NK-92 (cell line): ENCODE results near the gene CBLB.

Source experiments
- DNase-seq: peaks from one replicate; lab custom pipeline; 2025; ENCODE audit not compliant: unreplicated experiment; lab: John Stamatoyannopoulos, UW

The CBLB gene

DNA sequence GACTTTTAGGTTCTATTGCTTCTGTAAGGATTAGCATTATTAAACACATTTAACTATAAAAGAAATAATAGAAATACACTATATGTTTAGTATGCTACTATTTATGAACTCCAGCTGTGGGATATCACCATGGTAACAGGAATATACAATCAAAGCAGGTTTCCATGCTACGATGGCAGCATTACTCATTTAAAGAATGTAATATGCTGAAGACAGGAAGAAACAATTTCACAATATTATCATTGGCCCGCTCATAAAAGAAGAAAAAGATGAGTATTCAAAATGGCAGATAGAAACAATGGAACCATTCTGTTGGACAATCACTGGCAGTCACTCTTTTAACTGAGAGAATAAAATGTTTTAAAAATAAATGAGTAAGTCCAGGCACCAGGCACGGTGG, 153.4 kb downstream of the CBLB start:
- no peak for DNase-seq

DNA sequence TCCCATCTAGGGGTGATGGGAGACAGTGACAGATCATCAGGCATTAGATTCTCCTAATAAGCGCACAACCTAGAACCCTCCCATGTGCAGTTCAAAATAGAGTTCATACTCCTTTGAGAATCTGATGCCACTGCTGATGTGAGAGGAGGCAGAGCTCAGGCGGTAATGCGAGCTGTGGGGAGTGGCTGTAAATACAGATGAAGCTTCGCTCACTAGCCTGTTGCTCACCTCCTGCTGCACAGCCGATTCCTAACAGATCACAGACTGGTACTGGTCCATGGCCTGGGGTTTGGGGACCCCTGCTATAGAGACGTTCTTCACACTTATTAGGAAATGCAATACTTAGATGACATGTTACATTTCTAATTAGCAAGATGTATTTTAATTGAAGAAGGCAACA, 154.4 kb downstream of the CBLB start:
- DNase-seq = no peak

DNA sequence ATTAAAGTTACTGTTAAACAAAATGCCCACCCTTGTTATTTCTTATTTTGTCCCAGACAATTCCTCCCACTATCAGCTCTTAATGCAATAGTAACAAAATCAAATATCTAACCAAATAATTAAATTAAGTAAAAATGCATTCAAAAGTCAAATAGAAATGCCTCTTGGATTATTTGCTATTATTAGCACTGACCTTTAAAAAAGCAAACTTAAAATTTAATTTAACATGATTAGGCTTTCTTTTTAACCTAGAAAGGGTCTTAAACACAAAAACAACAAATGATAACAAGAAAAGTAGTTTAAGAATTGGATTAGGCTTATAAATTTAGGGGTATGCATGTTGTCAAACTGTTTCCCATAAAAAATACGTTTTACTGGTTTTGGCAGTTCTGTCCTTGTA, 159.8 kb downstream of the CBLB start:
- no peak for DNase-seq

DNA sequence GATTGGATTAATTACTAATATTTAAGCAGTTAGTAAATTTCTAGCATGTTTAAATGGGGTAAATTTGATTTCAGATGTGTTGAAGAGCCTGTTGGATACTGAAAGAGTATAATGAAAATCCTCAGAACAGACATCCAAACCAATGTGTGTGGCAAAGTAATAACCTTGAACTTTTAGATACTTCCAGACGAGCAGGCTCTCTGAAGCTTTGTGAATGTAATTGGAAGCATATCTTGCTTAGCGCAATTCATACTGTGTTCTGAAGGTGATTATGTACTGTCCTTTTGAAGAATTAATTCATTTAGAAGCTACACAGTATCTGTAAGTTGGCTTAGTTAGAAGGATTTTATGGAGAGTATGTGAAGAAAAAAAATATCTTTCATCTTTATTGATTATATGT, 161.8 kb downstream of the CBLB start:
- DNase-seq = no peak

DNA sequence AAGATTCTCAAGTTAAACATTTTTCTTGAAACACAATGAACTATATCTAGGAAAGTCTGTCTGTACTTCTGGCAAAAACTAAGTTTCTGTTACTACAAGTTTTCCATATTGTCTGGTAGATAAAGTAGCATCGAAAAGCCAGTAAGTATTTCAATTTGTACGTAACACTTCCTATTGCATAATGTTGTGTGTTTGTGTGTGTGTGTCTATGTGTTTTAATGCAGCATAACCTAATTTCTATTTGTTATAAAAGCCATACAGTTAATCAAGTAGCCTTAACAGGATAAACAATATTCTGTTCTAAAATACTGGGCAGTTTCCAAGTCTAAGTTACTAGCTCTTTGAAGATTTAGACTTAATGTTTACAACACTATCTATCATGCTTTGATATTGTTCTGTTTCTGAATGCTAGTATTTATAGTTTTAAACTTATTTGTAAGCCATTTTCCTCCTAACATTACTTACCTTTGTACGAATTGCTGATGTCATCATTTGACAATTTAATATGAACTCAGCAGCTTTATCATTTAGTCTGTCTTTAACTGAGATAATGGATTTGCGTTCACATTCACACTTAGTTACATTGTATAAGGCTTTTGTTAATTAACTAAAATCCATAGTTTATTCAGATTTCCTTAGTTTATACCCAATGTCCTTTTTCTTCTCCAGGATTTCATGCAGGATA, 163.9 kb downstream of the CBLB start:
- no peak for DNase-seq

DNA sequence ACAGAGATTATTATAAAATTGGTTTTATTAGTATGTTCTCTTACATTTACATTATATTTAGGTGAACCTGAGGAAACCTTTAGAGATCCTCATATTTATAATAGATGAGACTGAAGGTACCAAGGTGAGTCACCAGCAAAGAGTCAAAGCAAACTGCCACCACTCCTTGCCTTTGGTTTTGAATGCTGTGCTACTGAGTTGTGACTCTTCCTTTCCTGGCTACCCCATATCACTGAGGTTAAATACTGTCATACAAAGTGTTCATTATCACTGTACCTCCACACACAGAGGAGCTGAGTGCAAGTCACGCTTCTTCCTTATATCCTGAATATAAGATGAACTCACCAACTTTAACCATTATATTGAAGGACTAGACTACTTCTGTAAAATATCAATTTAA, 168.2 kb downstream of the CBLB start:
- no peak for DNase-seq

DNA sequence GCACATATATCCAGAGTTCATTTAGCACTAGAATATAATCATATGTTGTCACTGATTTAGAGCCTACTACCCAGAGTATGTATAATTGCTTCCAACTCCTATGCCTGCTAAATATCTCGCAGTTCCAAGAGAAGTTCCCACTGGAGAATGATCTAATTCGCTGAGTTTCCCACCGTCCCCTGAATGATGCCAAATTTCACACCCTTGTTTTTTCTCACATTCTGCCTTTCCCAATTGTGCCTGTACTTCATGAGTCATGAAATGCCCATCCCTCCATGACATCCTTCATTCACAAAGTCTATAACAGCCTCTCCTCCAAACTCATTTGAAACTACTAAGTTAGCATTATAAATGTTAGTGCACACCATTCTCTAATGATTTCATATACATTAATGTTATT, 177.2 kb downstream of the CBLB start:
- DNase-seq = no peak

DNA sequence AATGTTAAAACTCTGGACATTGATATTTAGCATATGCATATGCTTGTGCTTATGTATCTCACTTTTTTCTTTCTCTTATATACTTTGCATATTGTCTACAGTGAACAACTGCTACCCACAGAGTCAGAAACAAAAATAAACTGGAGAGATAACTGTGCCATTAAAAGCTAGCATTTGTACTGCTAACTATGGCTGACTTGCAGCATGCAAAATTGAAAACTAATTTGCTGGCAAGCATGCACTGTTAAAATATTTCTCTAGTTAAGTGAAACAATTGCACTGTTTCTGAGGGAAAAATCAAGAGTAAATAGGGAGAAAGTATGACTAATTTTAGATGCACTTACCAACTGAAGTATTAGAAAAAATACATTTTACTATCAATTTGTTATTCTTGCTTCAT, 177.8 kb downstream of the CBLB start:
- no peak for DNase-seq

DNA sequence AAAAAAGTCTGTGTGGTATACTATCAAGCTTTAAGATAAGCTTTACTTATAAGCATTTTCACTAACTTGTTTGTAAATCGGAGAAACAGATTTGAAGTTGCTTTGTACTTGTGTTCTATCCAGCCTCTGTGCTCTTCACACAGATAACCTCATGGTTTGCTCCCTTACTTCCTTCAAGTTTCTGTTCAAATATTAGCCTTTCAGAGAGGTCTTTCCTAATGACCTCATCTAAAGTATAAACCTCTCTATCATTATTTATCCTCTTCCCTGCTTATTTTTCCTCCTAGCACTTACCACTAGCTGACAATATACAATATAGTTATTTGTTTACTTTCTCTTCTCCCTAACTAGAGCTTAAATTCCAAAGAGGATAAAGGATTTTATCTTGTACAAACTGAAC, 180.0 kb downstream of the CBLB start:
- no peak for DNase-seq

DNA sequence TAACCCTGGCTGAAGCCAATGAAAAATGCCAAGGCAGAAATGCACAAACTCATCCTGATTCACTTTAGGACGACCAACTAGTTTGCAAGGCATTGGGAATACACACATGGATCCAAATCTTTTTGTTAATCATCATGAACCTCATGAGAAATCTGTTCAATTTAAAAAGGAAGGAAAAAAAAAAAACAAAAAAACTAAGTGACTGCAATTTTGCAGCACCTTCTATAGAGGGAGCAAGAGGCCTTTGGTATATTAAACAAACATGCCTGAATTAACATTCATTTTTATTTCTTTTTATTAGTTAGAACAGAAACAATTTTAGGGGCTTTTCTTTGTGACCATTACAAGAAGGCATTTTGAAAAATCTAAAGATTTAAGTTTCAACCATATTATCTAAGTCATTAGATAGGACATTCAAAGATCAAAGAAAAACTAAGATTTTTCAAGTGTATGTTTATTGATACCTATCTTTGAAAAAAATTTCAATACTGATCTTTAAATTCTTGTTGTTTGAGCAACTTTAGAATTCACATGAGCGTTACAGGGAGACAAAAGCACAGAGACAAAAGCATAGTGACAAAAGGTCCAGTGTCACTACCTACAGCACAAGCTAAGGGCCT, 182.4 kb downstream of the CBLB start:
- no peak for DNase-seq

DNA sequence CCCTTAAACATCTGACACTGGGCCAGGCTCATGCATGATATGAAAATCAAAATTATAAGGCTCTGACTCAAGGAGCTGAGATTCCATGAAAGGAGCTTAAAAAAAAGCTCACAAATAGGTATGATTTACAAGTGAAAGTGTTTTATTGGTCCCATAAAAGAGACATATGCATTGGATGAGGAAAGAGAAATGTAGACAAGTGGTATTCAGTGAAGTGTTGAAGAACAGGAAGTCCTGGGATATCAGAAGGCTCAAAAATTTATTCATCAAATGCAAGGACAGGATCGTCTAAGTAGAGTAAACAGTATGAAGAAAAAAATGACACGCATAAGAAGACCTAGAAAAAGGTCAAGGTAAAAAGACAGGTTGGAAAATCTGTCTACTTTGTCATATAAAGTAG, 188.9 kb downstream of the CBLB start:
- no peak for DNase-seq

DNA sequence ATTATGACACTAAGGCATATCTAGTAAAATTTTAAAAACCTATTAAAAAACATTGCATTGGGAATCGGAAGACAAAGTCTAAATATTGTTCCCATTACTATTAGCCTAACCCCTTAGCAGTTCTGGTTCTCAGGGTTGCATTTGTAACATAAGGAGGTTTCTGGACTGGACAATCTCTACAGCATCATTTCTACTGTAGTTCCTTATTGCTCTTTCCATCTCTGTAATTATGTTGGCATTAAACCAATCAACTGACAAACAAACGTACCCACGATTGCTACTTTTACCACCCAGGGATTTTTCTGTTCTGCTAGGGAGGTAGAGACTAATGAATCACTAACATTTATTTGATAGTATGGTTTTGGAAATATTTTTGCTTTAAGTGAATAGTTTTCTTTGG, 190.8 kb downstream of the CBLB start:
- DNase-seq = no peak

DNA sequence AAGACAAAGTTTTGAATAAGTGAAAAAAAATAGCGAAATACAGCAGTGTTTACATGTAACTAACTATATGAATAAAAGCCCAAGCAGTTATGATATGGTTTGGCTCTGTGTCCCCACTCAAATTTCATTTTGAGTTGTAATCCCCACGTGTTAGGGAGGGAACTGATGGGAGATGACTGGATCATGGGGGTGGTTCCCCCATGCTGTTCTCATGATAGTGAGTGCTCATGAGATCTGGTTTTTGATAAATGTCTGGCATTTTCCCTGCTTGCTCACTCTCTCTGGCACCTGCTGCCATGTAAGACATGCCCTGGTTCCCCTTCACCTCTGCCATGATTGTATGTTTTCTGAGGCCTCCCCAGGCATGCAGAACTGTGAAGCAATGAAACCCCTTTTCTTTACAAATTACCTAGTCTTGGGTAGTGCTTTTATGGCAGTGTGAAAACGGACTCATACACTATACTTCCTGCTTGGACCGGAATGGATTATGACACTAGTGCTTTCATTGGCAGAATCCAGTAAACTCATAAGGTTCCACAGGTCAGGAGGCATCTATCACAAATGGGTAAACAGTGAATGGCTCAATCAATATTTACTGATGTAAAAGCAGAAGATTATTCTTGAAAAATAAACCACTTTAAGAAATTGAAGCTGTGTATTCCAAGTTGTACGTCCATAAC, 192.1 kb downstream of the CBLB start:
- DNase-seq = no peak

DNA sequence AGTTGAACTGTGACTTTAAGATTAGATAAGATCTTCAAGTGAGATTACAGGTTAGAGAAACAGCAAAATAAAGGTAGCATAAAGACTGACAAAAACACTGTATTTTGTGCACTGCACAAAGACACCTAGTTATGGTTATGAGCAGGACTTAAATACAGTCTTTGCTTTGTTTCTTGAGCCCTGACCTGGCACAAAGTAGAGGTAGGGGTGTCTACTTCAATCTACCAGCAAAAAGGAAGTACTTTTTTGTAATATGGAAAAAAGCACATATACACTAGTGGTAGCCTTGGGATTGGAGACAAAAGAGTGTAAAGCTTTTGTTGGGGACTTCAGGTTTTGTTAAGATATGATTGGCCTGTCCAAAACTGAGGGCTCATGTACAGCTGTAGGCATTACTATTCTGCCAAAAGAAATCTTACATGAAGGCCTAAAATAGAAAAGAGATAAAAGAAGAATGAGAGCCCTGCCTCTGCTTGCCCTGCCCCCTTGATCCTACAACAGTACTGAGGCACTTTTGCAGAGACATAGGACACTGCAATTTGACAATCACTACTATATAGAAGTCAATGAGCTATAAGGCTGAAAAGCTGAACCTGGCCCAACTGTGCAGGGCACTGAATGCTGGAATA, 194.3 kb downstream of the CBLB start:
- no peak for DNase-seq

DNA sequence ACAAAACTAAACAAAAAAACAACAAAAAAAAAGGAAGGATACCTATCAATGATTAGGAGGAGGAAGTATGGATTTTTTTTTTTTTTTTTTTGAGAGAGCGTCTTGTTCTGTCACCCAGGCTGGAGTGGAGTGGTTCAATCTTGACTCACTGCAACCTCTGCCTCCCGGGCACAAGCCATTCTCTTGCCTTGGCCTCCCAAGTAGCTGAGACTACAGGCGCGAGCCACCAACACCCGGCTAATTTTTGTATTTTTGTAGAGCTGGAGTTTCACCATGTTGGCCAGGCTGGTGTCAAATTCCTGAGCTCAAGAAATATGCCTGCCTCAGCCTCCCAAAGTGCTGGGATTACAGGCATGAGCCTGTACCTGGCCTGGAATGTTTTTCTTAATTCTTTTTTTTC, 195.8 kb downstream of the CBLB start:
- no peak for DNase-seq

DNA sequence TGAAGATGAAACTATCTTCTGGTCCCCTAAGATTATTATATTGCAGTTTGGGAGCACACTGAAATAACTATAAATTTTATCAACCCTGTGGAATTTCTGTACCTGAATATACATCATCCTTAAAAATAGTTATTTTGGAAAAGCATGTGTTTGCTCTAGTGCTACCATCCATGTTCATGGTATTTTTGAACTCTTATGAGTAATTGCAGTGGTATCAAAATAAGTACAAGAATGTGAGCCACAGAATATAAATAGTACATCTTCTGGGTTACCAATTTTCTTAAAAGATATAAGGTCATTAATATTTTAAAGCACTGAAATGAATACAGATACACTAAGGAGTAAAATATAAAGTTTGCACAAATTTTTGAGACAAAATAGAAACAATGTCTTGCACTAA, 206.5 kb downstream of the CBLB start:
- DNase-seq = no peak

DNA sequence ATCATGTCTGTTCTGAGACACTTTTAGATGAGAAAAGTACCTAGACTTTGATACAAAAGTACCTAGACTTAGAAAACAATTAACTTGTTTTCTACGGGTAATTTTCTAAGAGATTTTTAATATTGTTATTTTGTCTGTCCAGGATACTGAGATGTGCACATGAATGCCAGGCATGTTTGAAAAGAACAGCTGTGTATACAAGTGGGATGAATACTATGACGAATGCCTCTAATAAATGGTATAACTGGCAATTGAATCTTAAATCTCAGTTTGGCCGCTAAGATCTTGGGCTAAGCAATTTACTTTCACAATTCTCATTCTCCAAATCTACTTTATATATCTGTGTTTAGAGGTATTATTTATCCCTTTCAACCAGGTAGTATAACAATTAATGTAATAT, 207.4 kb downstream of the CBLB start:
- DNase-seq = no peak

DNA sequence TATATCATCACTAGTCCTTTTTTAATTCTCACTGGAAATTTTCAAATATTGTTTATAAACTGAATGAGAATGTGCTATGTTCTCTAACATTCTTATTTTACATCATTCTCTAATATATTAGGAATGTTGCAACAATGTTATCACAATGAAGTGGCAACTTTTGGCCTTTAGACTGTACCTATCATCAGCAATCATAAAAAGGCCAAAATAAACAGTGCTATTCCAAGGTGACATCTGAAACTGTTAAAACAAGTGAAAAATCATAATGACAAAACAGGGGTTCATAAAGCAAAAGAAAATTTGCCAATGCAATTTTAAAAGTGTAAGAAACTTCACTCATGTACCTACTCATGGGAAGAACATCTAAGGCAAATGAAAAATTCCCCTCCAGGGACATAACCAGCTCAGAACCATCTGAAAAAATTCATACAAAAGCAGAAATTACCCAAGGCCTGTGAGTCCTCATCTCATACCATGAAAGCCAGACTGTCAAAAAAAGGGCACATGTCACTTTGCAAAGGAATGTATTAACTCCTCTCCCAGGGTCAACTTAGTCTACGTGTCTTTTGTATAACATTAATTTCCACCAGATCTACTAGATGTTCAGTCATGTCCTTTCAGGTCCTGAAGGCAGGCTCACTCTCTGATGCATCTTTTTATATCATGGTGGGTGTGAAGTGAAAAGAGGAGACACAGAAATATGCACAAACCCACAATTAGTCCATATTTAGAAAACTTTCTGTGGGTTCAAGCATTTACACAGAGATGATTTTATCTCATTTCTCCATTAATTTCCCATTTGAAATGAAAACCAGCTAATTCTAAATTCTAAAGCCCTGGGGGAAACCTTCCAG, 211.9 kb downstream of the CBLB start:
- DNase-seq = no peak

DNA sequence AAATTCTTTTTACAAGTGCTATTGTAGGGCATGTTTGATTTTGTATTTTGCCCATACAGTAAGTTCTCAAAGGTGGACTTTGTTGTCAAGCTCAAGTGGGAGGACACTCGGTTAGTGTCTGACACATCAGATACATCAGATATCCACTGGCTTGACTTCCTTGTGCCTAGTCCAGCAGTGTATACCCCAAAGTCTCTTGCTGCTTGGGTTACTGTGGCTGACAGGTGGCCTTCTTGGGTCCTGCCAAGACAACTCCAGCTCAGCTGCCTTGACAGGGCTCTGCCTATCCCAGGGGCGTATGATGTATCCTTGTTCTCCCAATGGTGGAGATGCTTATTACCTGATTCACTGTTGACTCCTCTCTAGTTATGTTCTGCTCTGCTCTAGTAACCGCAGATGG, 214.9 kb downstream of the CBLB start:
- DNase-seq = no peak

DNA sequence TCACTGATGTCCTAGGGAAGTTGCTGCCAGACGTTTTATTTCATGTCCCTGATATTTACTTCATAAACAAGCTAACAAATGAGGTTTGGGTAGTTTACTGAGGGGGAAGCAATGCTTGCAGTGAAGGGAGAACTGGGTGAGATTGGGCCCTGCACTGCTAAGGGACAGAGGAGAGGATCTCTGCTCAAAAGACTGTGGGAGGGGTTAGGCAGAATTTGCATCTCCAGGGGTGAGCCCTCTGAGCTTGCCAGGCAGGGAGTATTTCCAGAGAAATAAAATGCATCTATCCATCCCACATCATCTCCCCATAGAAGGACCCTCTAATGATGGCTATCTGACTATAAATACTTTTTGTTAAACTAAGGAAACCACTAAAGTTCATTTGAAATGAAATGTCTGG, 215.6 kb downstream of the CBLB start:
- DNase-seq = no peak

DNA sequence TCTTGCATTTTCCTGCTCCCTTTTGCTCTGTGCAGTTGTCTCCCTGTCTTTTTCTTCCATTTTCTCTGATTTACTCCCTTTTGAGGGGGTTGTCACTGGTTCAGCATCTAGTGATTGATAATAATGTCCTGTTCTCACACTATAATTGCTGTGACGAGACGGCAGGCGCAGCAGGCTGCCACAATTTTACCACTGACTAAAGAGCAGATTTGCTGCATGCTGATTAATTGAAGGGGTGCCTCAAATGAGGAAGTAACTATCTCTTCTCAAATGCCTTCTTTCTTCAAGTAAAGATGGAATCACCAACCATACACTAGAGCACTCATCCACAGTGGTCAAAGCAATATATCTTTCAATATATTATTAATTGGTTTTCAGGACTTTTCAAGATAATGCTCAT, 219.3 kb downstream of the CBLB start:
- no peak for DNase-seq
